GM12878 (cell line): Measurements from ENCODE around the gene PELI2.
A peak's percentile ranks its signal among the peaks of the same experiment; 100 is the strongest.

Experiments used
- ATF3 ChIP-seq: IDR thresholded peaks from 2 replicates; pipeline ENCODE4 v1.6.1; 2011; ENCODE audit warnings: low read depth, mild to moderate bottlenecking, low read length, moderate library complexity, borderline replicate concordance; ENCODE audit errors: extremely low read depth
- BRCA1 ChIP-seq: IDR thresholded peaks from 2 replicates; pipeline ENCODE4 v1.6.1; 2011; ENCODE audit warnings: low read depth, low read length, improper control_type of control experiment
- CEBPB ChIP-seq, 2 experiments: fragments of 150-350 bp in 1 of 2; IDR thresholded peaks; 2 replicates each; pipeline ENCODE4 v1.6.1; 2012 to 2014; ENCODE audit warnings: low read depth in 2 of 2, low read length in 2 of 2, borderline replicate concordance in 1 of 2, inconsistent platforms in 1 of 2
- CTCF ChIP-seq, 3 experiments: IDR thresholded peaks in 2 of 3; conservative IDR thresholded peaks in 1 of 3; 2 replicates each; pipeline ENCODE4 v1.5.1; 2011; ENCODE audit warnings: low read depth in 3 of 3, low read length in 3 of 3, mild to moderate bottlenecking in 3 of 3, control low read depth in 2 of 3, moderate library complexity in 2 of 3, inconsistent platforms in 1 of 3, mixed read lengths in 1 of 3; ENCODE audit not compliant: control insufficient read depth in 2 of 3, insufficient read depth in 1 of 3; ENCODE audit errors: extremely low read depth in 1 of 3
- EZH2 ChIP-seq: IDR thresholded peaks from 2 replicates; pipeline ENCODE4 v1.6.1; 2012; ENCODE audit warnings: low read depth, mild to moderate bottlenecking, control low read depth, inconsistent platforms, low read length, borderline replicate concordance; ENCODE audit not compliant: control insufficient read depth
- GABPA ChIP-seq: IDR thresholded peaks from 2 replicates; pipeline ENCODE4 v1.6.1; 2014; ENCODE audit warnings: antibody characterized with exemption, low read depth, mild to moderate bottlenecking, inconsistent platforms
- HDAC2 ChIP-seq: fragments of 200-600 bp; sonication (generic); IDR thresholded peaks from 2 replicates; pipeline ENCODE4 v1.6.1; 2017
- JUND ChIP-seq: IDR thresholded peaks from 2 replicates; pipeline ENCODE4 v1.6.1; 2012; ENCODE audit warnings: low read depth, mild to moderate bottlenecking, low read length, improper control_type of control experiment, moderate library complexity
- MTA3 ChIP-seq: IDR thresholded peaks from 2 replicates; pipeline ENCODE4 v1.6.1; 2012; ENCODE audit warnings: low read length, inconsistent platforms, borderline replicate concordance
- NRF1 ChIP-seq: conservative IDR thresholded peaks from 2 replicates; pipeline ENCODE4 v1.6.1; 2011; ENCODE audit warnings: mild to moderate bottlenecking, low read depth, low read length, improper control_type of control experiment
- RFX5 ChIP-seq: IDR thresholded peaks from 2 replicates; pipeline ENCODE4 v1.6.1; 2011; ENCODE audit warnings: low read depth, low read length, improper control_type of control experiment
- SUZ12 ChIP-seq: fragments of 200-600 bp; sonication (generic); IDR thresholded peaks from one replicate; pipeline ENCODE4 v1.6.1; 2018; ENCODE audit warnings: antibody characterized with exemption, mild to moderate bottlenecking; ENCODE audit not compliant: unreplicated experiment
- TF ChIP-seq, protein P1 (sequence below): fragments of 450-650 bp; formaldehyde crosslinking; IDR thresholded peaks from 2 replicates; pipeline ENCODE4 v1.4.0; 2020; ENCODE audit warnings: mild to moderate bottlenecking, moderate library complexity
- TF ChIP-seq, protein P2 (sequence below): fragments of 450-650 bp; IDR thresholded peaks from 2 replicates; pipeline ENCODE4 v1.6.1; 2016; ENCODE audit warnings: mild to moderate bottlenecking

DNA sequence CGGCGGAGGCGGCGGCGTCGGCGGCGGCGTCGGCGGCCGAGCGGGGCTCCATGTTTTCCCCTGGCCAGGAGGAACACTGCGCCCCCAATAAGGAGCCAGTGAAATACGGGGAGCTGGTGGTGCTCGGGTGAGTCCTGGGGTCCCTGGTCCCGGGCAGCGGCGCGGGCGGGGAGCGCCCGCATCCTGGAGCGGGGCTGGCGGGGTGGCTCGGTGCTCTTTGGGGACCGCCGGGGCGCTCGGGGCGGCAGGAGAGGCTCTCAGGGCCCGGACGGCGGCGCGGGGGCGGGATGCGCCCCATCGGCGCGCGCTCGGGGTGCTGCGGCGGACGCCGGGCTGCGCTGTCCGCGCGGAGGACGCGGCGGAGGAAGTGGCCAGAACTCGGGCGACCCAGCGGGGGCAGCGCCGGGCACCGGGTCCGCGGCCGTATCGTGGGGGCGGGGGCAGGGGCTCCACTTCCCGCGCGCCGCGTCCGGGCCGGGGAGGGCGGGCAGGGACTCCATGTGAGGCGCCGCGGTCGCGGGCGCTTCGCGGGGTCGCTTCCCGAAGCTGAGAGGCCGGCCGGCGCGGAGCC lies 485 bp downstream of the PELI2 start:
- no peak for TF ChIP-seq CEBPB (IDR thresholded peaks at IDR 0.05; ENCODE audit: borderline replicate concordance in 1 of 2, low read depth in 2 of 2, low read length in 2 of 2)
- TF ChIP-seq, protein P1, sequence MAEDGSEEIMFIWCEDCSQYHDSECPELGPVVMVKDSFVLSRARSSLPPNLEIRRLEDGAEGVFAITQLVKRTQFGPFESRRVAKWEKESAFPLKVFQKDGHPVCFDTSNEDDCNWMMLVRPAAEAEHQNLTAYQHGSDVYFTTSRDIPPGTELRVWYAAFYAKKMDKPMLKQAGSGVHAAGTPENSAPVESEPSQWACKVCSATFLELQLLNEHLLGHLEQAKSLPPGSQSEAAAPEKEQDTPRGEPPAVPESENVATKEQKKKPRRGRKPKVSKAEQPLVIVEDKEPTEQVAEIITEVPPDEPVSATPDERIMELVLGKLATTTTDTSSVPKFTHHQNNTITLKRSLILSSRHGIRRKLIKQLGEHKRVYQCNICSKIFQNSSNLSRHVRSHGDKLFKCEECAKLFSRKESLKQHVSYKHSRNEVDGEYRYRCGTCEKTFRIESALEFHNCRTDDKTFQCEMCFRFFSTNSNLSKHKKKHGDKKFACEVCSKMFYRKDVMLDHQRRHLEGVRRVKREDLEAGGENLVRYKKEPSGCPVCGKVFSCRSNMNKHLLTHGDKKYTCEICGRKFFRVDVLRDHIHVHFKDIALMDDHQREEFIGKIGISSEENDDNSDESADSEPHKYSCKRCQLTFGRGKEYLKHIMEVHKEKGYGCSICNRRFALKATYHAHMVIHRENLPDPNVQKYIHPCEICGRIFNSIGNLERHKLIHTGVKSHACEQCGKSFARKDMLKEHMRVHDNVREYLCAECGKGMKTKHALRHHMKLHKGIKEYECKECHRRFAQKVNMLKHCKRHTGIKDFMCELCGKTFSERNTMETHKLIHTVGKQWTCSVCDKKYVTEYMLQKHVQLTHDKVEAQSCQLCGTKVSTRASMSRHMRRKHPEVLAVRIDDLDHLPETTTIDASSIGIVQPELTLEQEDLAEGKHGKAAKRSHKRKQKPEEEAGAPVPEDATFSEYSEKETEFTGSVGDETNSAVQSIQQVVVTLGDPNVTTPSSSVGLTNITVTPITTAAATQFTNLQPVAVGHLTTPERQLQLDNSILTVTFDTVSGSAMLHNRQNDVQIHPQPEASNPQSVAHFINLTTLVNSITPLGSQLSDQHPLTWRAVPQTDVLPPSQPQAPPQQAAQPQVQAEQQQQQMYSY (CRISPR knock-in tag), result no peak
- TF ChIP-seq CTCF (IDR thresholded peaks at IDR 0.05 in 2 of 3, conservative IDR thresholded peaks at IDR 0.05 in 1 of 3; ENCODE audit: control insufficient read depth in 2 of 3, extremely low read depth in 1 of 3, insufficient read depth in 1 of 3, low read depth in 3 of 3, low read length in 3 of 3), result no peak
- TF ChIP-seq NRF1, result no peak
- TF ChIP-seq HDAC2, result no peak
- no peak for TF ChIP-seq EZH2
- no peak for TF ChIP-seq RFX5
- TF ChIP-seq GABPA, result no peak
- no peak for TF ChIP-seq BRCA1
- TF ChIP-seq SUZ12, result peak; percentile 93
- TF ChIP-seq ATF3, result no peak
- TF ChIP-seq, protein P2, sequence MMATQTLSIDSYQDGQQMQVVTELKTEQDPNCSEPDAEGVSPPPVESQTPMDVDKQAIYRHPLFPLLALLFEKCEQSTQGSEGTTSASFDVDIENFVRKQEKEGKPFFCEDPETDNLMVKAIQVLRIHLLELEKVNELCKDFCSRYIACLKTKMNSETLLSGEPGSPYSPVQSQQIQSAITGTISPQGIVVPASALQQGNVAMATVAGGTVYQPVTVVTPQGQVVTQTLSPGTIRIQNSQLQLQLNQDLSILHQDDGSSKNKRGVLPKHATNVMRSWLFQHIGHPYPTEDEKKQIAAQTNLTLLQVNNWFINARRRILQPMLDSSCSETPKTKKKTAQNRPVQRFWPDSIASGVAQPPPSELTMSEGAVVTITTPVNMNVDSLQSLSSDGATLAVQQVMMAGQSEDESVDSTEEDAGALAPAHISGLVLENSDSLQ, result no peak
- TF ChIP-seq MTA3, result no peak
- TF ChIP-seq JUND, result no peak
